Astrocyte of the spinal cord (primary cell): ENCODE data around the gene SAMD10.

ENCODE experiments used
- DNase-seq: peaks from one replicate; pipeline ENCODE4 v3.0.0; 2011; ENCODE audit warnings: low read depth, low spot score
- H3K4me3 ChIP-seq: 2 replicates; pipeline ENCODE4 v1.5.1; 2011; ENCODE audit warnings: low read depth, mild to moderate bottlenecking, low read length, moderate library complexity
- in situ Hi-C: cut with HindIII; loops from 2 replicates; pipeline ENCODE4 v1.10.0; 2017; ENCODE audit warnings: low sequenced_read_pairs
- TF ChIP-seq, protein P1 (sequence below): IDR thresholded peaks from 2 replicates; pipeline ENCODE4 v1.5.1; 2012; ENCODE audit warnings: low read depth, mild to moderate bottlenecking, low read length, inconsistent platforms

The SAMD10 gene

DNA sequence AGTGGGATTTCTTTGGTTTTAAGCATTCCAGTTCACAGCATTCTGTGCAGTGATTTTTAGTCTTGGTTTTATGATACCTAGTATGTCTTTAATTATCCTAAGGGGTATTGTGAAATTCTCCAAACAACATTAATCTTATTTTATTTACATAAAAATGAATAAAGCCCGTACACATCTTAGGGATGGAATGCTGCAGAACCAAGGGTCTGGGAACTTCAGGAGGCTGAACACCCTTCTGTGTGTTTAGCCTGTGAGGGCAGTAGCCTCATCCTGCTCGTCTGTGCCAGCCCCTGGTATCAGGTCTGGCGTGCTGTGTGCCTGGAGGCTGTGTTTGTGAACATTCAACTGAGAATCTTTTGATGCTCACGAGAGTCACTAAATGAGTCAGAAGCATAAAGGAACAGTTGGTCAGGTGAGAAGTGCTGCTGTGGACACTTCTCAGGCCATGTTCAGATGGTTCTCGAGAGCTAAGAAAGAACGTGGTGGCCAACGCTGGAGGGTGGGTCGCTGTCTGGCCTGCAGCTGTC is 31.3 kb upstream of the SAMD10 start:
- no peak overlapping the region for H3K4me3 ChIP-seq
- no peak for DNase-seq
- TF ChIP-seq, protein P1, sequence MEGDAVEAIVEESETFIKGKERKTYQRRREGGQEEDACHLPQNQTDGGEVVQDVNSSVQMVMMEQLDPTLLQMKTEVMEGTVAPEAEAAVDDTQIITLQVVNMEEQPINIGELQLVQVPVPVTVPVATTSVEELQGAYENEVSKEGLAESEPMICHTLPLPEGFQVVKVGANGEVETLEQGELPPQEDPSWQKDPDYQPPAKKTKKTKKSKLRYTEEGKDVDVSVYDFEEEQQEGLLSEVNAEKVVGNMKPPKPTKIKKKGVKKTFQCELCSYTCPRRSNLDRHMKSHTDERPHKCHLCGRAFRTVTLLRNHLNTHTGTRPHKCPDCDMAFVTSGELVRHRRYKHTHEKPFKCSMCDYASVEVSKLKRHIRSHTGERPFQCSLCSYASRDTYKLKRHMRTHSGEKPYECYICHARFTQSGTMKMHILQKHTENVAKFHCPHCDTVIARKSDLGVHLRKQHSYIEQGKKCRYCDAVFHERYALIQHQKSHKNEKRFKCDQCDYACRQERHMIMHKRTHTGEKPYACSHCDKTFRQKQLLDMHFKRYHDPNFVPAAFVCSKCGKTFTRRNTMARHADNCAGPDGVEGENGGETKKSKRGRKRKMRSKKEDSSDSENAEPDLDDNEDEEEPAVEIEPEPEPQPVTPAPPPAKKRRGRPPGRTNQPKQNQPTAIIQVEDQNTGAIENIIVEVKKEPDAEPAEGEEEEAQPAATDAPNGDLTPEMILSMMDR: no peak
- in situ Hi-C loops: no loop called here

DNA sequence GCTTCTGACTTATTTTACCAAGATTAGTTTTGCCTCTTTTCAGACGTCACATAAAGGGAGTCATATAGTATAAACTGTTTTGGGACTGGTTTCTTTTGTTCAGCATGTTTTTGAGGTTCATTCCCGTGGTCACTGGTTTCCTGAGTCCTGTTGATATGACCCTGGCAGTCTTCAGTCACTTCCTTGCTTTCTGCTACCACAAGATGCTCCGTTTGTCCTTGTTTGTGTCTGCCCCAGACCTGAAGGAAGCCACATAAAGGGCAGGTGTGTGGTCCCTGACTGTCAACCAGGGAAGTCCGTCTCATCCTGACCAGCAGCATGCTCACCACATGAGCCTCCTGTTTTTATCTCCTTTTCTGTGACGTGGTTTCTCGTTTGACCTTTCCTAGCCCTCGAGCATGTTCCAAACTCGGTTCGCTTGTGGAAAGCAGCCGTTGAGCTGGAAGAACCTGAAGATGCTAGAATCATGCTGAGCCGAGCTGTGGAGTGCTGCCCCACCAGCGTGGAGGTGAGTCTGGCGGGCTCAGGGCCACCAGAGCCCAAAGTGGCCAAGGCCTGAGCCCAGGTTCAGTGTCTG is 30.5 kb upstream of the SAMD10 start:
- in situ Hi-C loops: no loop called here
- H3K4me3 ChIP-seq: no peak overlapping the region
- no peak for DNase-seq
- TF ChIP-seq, protein P1: no peak

DNA sequence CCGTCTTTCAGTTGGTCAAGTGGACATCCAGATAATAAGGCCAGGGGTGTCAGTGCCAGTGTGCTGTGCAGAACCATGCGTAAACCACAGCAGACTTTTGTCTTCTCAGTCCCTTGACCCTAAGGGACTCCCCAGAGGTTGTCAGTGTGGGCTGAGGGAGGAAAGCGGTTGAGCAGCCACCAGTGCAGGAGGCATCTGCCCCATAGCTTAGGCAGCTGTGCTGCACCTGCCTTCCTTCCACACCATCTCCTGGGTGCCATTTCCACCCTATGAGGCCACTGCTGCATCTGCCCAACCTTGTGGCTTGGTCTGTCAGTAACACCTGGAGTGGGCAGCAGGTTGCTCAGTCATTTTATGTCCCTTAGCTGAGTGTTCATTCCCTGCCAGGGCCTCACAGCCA is 27.5 kb upstream of the SAMD10 start:
- TF ChIP-seq, protein P1: no peak
- no peak overlapping the region for H3K4me3 ChIP-seq
- in situ Hi-C loops: no loop called here
- DNase-seq: no peak

DNA sequence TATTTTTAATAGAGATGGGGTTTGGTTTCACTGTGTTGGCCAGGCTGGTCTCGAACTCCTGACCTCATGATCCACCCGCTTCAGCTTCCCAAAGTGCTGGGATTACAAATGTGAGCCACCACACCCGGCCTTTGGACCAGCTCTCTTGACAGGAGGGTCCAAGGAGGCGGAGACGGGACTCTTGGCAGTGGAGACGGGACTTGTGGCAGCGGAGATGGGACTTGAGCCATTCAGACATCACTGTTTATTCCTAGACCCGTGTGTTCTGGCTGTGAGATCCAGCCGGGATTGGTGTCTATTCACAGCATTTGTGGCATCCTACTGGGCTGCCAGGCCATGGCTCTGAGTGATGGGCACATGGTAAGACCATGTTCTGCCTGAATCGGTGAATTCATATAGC is 27.0 kb upstream of the SAMD10 start:
- TF ChIP-seq, protein P1: no peak
- H3K4me3 ChIP-seq: no peak overlapping the region
- DNase-seq: no peak
- in situ Hi-C loops: no loop called here

DNA sequence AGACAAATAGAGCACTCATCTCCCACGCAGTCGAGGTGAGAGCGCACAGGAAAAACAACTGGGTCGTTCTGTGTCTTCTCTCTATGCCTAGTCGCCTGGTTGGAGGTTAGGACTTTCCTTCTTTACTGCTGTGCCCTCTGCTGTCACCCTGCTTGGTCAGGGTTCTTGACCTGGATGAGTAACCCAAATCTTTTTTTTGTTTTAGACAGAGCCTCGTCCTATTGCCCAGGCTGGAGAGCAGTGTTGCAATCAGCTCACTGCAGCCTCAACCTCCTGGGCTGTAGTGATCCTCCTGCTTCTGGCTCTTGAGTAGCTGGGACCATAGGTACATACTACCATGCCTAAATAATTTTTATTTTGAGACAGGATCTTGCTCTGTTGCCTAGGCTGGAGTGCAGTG is 26.0 kb upstream of the SAMD10 start:
- in situ Hi-C loops: no loop called here
- no peak overlapping the region for H3K4me3 ChIP-seq
- no peak for DNase-seq
- TF ChIP-seq, protein P1: no peak

DNA sequence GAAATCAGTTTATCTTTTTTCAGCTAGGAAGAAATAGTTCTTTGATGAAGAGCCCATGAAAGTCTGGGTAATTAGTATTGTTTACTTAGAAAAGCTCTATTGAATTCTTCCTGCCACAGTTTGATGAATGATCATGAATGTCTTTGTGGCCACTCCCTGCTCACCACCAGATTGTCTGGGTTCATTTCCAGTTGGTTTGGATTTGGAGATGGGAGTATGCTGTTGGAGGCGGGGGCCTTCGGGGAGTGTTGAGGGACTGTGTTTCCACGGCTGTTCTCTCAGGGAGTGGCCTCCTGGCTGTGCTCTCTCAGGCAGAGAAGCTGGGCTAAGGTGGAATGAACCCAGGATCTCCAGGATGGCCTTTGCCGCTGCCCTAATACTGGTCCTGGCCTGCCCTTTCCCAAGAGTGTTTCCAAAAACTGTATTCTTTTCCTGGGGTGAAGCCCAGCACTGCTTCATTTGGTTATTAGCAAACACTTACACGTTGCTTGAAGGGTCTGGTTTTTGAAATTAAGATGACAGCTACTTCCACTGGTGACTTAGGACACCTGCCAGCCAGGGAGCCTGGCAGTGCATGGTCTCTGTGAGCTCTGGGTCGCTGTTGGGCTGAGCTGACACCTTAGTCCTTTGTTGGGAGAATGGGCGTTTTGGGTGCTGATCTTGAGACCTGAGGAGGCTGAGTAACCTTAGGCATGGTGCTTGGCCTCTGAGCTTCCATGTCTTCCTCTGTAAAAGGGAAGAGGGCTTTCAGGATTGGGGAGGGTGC is 24.7 kb upstream of the SAMD10 start:
- no peak overlapping the region for H3K4me3 ChIP-seq
- TF ChIP-seq, protein P1: no peak
- DNase-seq: no peak
- in situ Hi-C loops: no loop called here
